Measurements from ENCODE around the gene GTF2H1.

Gene GTF2H1

GRCh38 chr11:18361154-18361553 is 38.8 kb downstream of the GTF2H1 start:
- H3K27ac ChIP-seq (ENCODE audit: low read depth, low read length): no peak overlapping the region
- H3K4me3 ChIP-seq (ENCODE audit: low read length): no peak overlapping the region
- peaks cover 92% of the 10 kb centered on the region for H3K36me3 ChIP-seq (ENCODE audit: insufficient read depth, low read length)
- H3K9ac ChIP-seq (ENCODE audit: low read depth, low read length): no peak overlapping the region
- H3K9me3 ChIP-seq (ENCODE audit: insufficient read depth, low read depth, low read length): no peaks in the 10 kb centered on the region
- H3K4me1 ChIP-seq (ENCODE audit: insufficient read depth, low read length): no peaks in the 10 kb centered on the region
- 92% methylated on average over 5 of the region's 5 CpGs for WGBS
- no peaks in the 10 kb centered on the region for H3K27me3 ChIP-seq (ENCODE audit: insufficient read depth, low read length)

GRCh38 chr11:18364495-18365073 is 42.2 kb downstream of the GTF2H1 start:
- H3K27ac ChIP-seq (ENCODE audit: low read depth, low read length): no peak overlapping the region
- H3K4me1 ChIP-seq (ENCODE audit: insufficient read depth, low read length): no peaks in the 10 kb centered on the region
- no peak overlapping the region for H3K9ac ChIP-seq (ENCODE audit: low read depth, low read length)
- no peaks in the 10 kb centered on the region for H3K9me3 ChIP-seq (ENCODE audit: insufficient read depth, low read depth, low read length)
- H3K36me3 ChIP-seq (ENCODE audit: insufficient read depth, low read length): peaks cover 74% of the 10 kb centered on the region
- WGBS: 93% methylated on average over 4 of the region's 4 CpGs
- no peak overlapping the region for H3K4me3 ChIP-seq (ENCODE audit: low read length)
- H3K27me3 ChIP-seq (ENCODE audit: insufficient read depth, low read length): no peaks in the 10 kb centered on the region

GRCh38 chr11:18365741-18366140 is 43.4 kb downstream of the GTF2H1 start:
- Histone ChIP-seq H3K9ac (ENCODE audit: low read depth, low read length) (no peak overlapping the region), H3K27me3 (ENCODE audit: insufficient read depth, low read length) (no peaks in the 10 kb centered on the region), H3K27ac (ENCODE audit: low read depth, low read length) (no peak overlapping the region), H3K9me3 (ENCODE audit: insufficient read depth, low read depth, low read length) (no peaks in the 10 kb centered on the region), H3K36me3 (ENCODE audit: insufficient read depth, low read length) (peaks cover 64% of the 10 kb centered on the region), H3K4me3 (ENCODE audit: low read length) (no peak overlapping the region), H3K4me1 (ENCODE audit: insufficient read depth, low read length) (no peaks in the 10 kb centered on the region)
- WGBS: 94% methylated on average over 4 of the region's 4 CpGs

GRCh38 chr11:18366286-18366685 is 43.9 kb downstream of the GTF2H1 start:
- no peaks in the 10 kb centered on the region for H3K27me3 ChIP-seq (ENCODE audit: insufficient read depth, low read length)
- WGBS: 94% methylated on average over 4 of the region's 4 CpGs
- no peak overlapping the region for H3K9ac ChIP-seq (ENCODE audit: low read depth, low read length)
- H3K4me3 ChIP-seq (ENCODE audit: low read length): no peak overlapping the region
- H3K27ac ChIP-seq (ENCODE audit: low read depth, low read length): no peak overlapping the region
- H3K9me3 ChIP-seq (ENCODE audit: insufficient read depth, low read depth, low read length): no peaks in the 10 kb centered on the region
- H3K4me1 ChIP-seq (ENCODE audit: insufficient read depth, low read length): no peaks in the 10 kb centered on the region
- H3K36me3 ChIP-seq (ENCODE audit: insufficient read depth, low read length): peaks cover 59% of the 10 kb centered on the region

- no peaks in the 10 kb centered on the region for H3K4me1 ChIP-seq (ENCODE audit: insufficient read depth, low read length)
- H3K9ac ChIP-seq (ENCODE audit: low read depth, low read length): no peak overlapping the region
- WGBS: 100% methylated on average over 3 of the region's 3 CpGs
- no peak overlapping the region for H3K4me3 ChIP-seq (ENCODE audit: low read length)
- H3K27me3 ChIP-seq (ENCODE audit: insufficient read depth, low read length): no peaks in the 10 kb centered on the region
- H3K9me3 ChIP-seq (ENCODE audit: insufficient read depth, low read depth, low read length): no peaks in the 10 kb centered on the region
- H3K36me3 ChIP-seq (ENCODE audit: insufficient read depth, low read length): peaks cover 48% of the 10 kb centered on the region
- H3K27ac ChIP-seq (ENCODE audit: low read depth, low read length): no peak overlapping the region
These were observed 45.1 kb downstream of the GTF2H1 start for GRCh38 chr11:18367431-18367830.

GRCh38 chr11:18368221-18368620 is 45.9 kb downstream of the GTF2H1 start:
- Histone ChIP-seq H3K36me3 (ENCODE audit: insufficient read depth, low read length) (peaks cover 42% of the 10 kb centered on the region), H3K27me3 (ENCODE audit: insufficient read depth, low read length) (no peaks in the 10 kb centered on the region), H3K9ac (ENCODE audit: low read depth, low read length) (no peak overlapping the region), H3K9me3 (ENCODE audit: insufficient read depth, low read depth, low read length) (no peaks in the 10 kb centered on the region), H3K4me3 (ENCODE audit: low read length) (no peak overlapping the region), H3K4me1 (ENCODE audit: insufficient read depth, low read length) (no peaks in the 10 kb centered on the region), H3K27ac (ENCODE audit: low read depth, low read length) (no peak overlapping the region)
- WGBS: 93% methylated on average over 2 of the region's 2 CpGs

- no peak overlapping the region for H3K9ac ChIP-seq (ENCODE audit: low read depth, low read length)
- 97% methylated on average over 2 of the region's 2 CpGs for WGBS
These were observed 47.0 kb downstream of the GTF2H1 start for GRCh38 chr11:18369398-18369797.

GRCh38 chr11:18371279-18371678 is 48.9 kb downstream of the GTF2H1 start:
- Histone ChIP-seq H3K4me3 (ENCODE audit: low read length) (no peak overlapping the region), H3K9me3 (ENCODE audit: insufficient read depth, low read depth, low read length) (no peaks in the 10 kb centered on the region), H3K4me1 (ENCODE audit: insufficient read depth, low read length) (no peaks in the 10 kb centered on the region), H3K9ac (ENCODE audit: low read depth, low read length) (no peak overlapping the region), H3K36me3 (ENCODE audit: insufficient read depth, low read length) (peaks cover 13% of the 10 kb centered on the region), H3K27ac (ENCODE audit: low read depth, low read length) (no peak overlapping the region), H3K27me3 (ENCODE audit: insufficient read depth, low read length) (no peaks in the 10 kb centered on the region)
- 78% methylated on average over 1 of the region's 2 CpGs for WGBS

More at GRCh38 chr11:18369398-18369797, 47.0 kb downstream of the GTF2H1 start:
- H3K36me3 ChIP-seq (ENCODE audit: insufficient read depth, low read length): peaks cover 30% of the 10 kb centered on the region
- no peaks in the 10 kb centered on the region for H3K4me1 ChIP-seq (ENCODE audit: insufficient read depth, low read length)
- H3K27ac ChIP-seq (ENCODE audit: low read depth, low read length): no peak overlapping the region
- no peaks in the 10 kb centered on the region for H3K9me3 ChIP-seq (ENCODE audit: insufficient read depth, low read depth, low read length)
- no peak overlapping the region for H3K4me3 ChIP-seq (ENCODE audit: low read length)
- H3K27me3 ChIP-seq (ENCODE audit: insufficient read depth, low read length): no peaks in the 10 kb centered on the region

GRCh38 chr11:18372201-18372600 is 49.8 kb downstream of the GTF2H1 start:
- Histone ChIP-seq H3K27me3 (ENCODE audit: insufficient read depth, low read length) (no peaks in the 10 kb centered on the region), H3K4me1 (ENCODE audit: insufficient read depth, low read length) (no peaks in the 10 kb centered on the region), H3K36me3 (ENCODE audit: insufficient read depth, low read length) (peaks cover 4% of the 10 kb centered on the region), H3K9me3 (ENCODE audit: insufficient read depth, low read depth, low read length) (no peaks in the 10 kb centered on the region), H3K4me3 (ENCODE audit: low read length) (no peak overlapping the region), H3K27ac (ENCODE audit: low read depth, low read length) (no peak overlapping the region), H3K9ac (ENCODE audit: low read depth, low read length) (no peak overlapping the region)
- WGBS: 87% methylated on average over 2 of the region's 2 CpGs

- no peaks in the 10 kb centered on the region for H3K27me3 ChIP-seq (ENCODE audit: insufficient read depth, low read length)
- 92% methylated on average over 2 of the region's 2 CpGs for WGBS
These were observed 52.6 kb downstream of the GTF2H1 start for GRCh38 chr11:18374956-18375355.

GRCh38 chr11:18375941-18376340 is 53.6 kb downstream of the GTF2H1 start:
- Histone ChIP-seq H3K9ac (ENCODE audit: low read depth, low read length) (no peak overlapping the region), H3K27ac (ENCODE audit: low read depth, low read length) (no peak overlapping the region), H3K9me3 (ENCODE audit: insufficient read depth, low read depth, low read length) (no peaks in the 10 kb centered on the region), H3K4me3 (ENCODE audit: low read length) (no peak overlapping the region), H3K36me3 (ENCODE audit: insufficient read depth, low read length) (no peaks in the 10 kb centered on the region), H3K27me3 (ENCODE audit: insufficient read depth, low read length) (no peaks in the 10 kb centered on the region), H3K4me1 (ENCODE audit: insufficient read depth, low read length) (no peaks in the 10 kb centered on the region)
- whole genome bisulfite sequencing: 91% methylated on average over 1 of the region's 1 CpG

More at GRCh38 chr11:18374956-18375355, 52.6 kb downstream of the GTF2H1 start:
- Histone ChIP-seq H3K36me3 (ENCODE audit: insufficient read depth, low read length) (no peaks in the 10 kb centered on the region), H3K9me3 (ENCODE audit: insufficient read depth, low read depth, low read length) (no peaks in the 10 kb centered on the region), H3K9ac (ENCODE audit: low read depth, low read length) (no peak overlapping the region), H3K4me1 (ENCODE audit: insufficient read depth, low read length) (no peaks in the 10 kb centered on the region), H3K27ac (ENCODE audit: low read depth, low read length) (no peak overlapping the region), H3K4me3 (ENCODE audit: low read length) (no peak overlapping the region)

- Histone ChIP-seq H3K27ac (ENCODE audit: low read depth, low read length) (no peak overlapping the region), H3K4me1 (ENCODE audit: insufficient read depth, low read length) (peaks cover 5% of the 10 kb centered on the region; the same call in 1 of the 2 replicates), H3K36me3 (ENCODE audit: insufficient read depth, low read length) (no peaks in the 10 kb centered on the region), H3K27me3 (ENCODE audit: insufficient read depth, low read length) (no peaks in the 10 kb centered on the region), H3K4me3 (ENCODE audit: low read length) (no peak overlapping the region), H3K9ac (ENCODE audit: low read depth, low read length) (no peak overlapping the region), H3K9me3 (ENCODE audit: insufficient read depth, low read depth, low read length) (no peaks in the 10 kb centered on the region)
- 69% methylated on average over 2 of the region's 2 CpGs for WGBS
These were observed 56.8 kb downstream of the GTF2H1 start for GRCh38 chr11:18379201-18379600.

Measured in HUES64 (cell line).